Stimulated activated CD8-positive, alpha-beta memory T cell treated with anti-CD3 and anti-CD28 coated beads, Interleukin-7, amount 100 ng/mL, for 24 hours (primary cell): Measurements from ENCODE around the gene EEF1AKMT1.
A peak's percentile ranks its signal among the peaks of the same experiment; 100 is the strongest.

Experiments used
- DNase-seq: peaks from one replicate; pipeline ENCODE4 v3.0.0-alpha.2; 2020; ENCODE audit warnings: low read depth

Gene EEF1AKMT1

GRCh38 chr13:20773194-20774080 is at the start of gene EEF1AKMT1:
Gene EEF1AKMT1, minus strand, starts transcription at chr13:20773961. Its CDS starts 16,363 bp downstream, at chr13:20757598.
- peak; percentile 93 for DNase-seq

- DNase-seq, result no peak
Observed at GRCh38 chr13:20823071-20823470, 49.3 kb upstream of the EEF1AKMT1 start.

- no peak for DNase-seq
Observed at GRCh38 chr13:20822406-20822805, 48.6 kb upstream of the EEF1AKMT1 start.

GRCh38 chr13:20819715-20820114 is 46.0 kb upstream of the EEF1AKMT1 start:
- no peak for DNase-seq

- no peak for DNase-seq
Observed at GRCh38 chr13:20815464-20815863, 41.7 kb upstream of the EEF1AKMT1 start.

- DNase-seq, result no peak
Observed at GRCh38 chr13:20814224-20814910, 40.6 kb upstream of the EEF1AKMT1 start.

- DNase-seq, result no peak
Observed at GRCh38 chr13:20812890-20813289, 39.1 kb upstream of the EEF1AKMT1 start.

- DNase-seq, result no peak
Observed at GRCh38 chr13:20810808-20811207, 37.0 kb upstream of the EEF1AKMT1 start.

- no peak for DNase-seq
Observed at GRCh38 chr13:20808874-20809273, 35.1 kb upstream of the EEF1AKMT1 start.

- no peak for DNase-seq
Observed at GRCh38 chr13:20803180-20803965, 29.6 kb upstream of the EEF1AKMT1 start.

GRCh38 chr13:20801707-20802106 is 27.9 kb upstream of the EEF1AKMT1 start:
- DNase-seq, result no peak

GRCh38 chr13:20799726-20800416 is 26.1 kb upstream of the EEF1AKMT1 start:
- DNase-seq, result no peak

GRCh38 chr13:20798027-20798426 is 24.3 kb upstream of the EEF1AKMT1 start:
- no peak for DNase-seq

- DNase-seq, result no peak
Observed at GRCh38 chr13:20796791-20797508, 23.2 kb upstream of the EEF1AKMT1 start.

- DNase-seq, result no peak
Observed at GRCh38 chr13:20789665-20790064, 15.9 kb upstream of the EEF1AKMT1 start.

GRCh38 chr13:20788312-20788711 is 14.6 kb upstream of the EEF1AKMT1 start:
- DNase-seq, result no peak

GRCh38 chr13:20787180-20787579 is 13.4 kb upstream of the EEF1AKMT1 start:
- DNase-seq, result no peak

GRCh38 chr13:20782116-20782708 is 8.5 kb upstream of the EEF1AKMT1 start:
- no peak for DNase-seq

- DNase-seq, result no peak
Observed at GRCh38 chr13:20780317-20780716, 6.6 kb upstream of the EEF1AKMT1 start.

GRCh38 chr13:20779405-20779804 is 5.6 kb upstream of the EEF1AKMT1 start:
- no peak for DNase-seq

GRCh38 chr13:20778311-20778710 is 4.5 kb upstream of the EEF1AKMT1 start:
- DNase-seq, result no peak
